Parathyroid adenoma (tissue), 2 donors: ENCODE data around the gene SRGAP3.
A peak's percentile ranks its signal among the peaks of the same experiment; 100 is the strongest.

Source experiments
- H2AFZ ChIP-seq: fragments of 300-600 bp; sonication (generic); one replicate; pipeline ENCODE4 v1.7.0; 2017; ENCODE audit warnings: antibody characterized with exemption, mild to moderate bottlenecking
- H3K27ac ChIP-seq: fragments of 300-600 bp; sonication (generic); one replicate; pipeline ENCODE4 v1.7.0; 2017
- H3K27me3 ChIP-seq: fragments of 300-600 bp; sonication (generic); one replicate; pipeline ENCODE4 v1.7.0; 2017; ENCODE audit warnings: low read length; ENCODE audit not compliant: control insufficient read depth, insufficient read depth
- H3K36me3 ChIP-seq: fragments of 300-600 bp; sonication (generic); one replicate; pipeline ENCODE4 v1.7.0; 2017; ENCODE audit warnings: low read length; ENCODE audit not compliant: control insufficient read depth, insufficient read depth
- H3K4me1 ChIP-seq: fragments of 300-600 bp; sonication (generic); one replicate; pipeline ENCODE4 v1.7.0; 2017; ENCODE audit warnings: control low read depth
- H3K4me2 ChIP-seq: fragments of 300-600 bp; sonication (generic); one replicate; pipeline ENCODE4 v1.7.0; 2017; ENCODE audit warnings: low read length
- H3K4me3 ChIP-seq: fragments of 300-600 bp; sonication (generic); one replicate; pipeline ENCODE4 v1.7.0; 2017; ENCODE audit warnings: low read depth, low read length
- H3K79me2 ChIP-seq: fragments of 300-600 bp; sonication (generic); one replicate; pipeline ENCODE4 v1.7.0; 2017; ENCODE audit warnings: control low read depth
- H3K9ac ChIP-seq: fragments of 300-600 bp; sonication (generic); one replicate; pipeline ENCODE4 v1.7.0; 2017; ENCODE audit warnings: mild to moderate bottlenecking
- H3K9me3 ChIP-seq: fragments of 300-600 bp; sonication (generic); one replicate; pipeline ENCODE4 v1.7.0; 2017; ENCODE audit warnings: low read length; ENCODE audit not compliant: control insufficient read depth
- TF ChIP-seq, protein P1 (sequence below): fragments of 300-600 bp; sonication (generic); IDR thresholded peaks from one replicate; pipeline ENCODE4 v1.7.0; 2017; ENCODE audit warnings: antibody characterized with exemption, mild to moderate bottlenecking
- donor health status: primary hyperparathyroidism.

The SRGAP3 gene

DNA sequence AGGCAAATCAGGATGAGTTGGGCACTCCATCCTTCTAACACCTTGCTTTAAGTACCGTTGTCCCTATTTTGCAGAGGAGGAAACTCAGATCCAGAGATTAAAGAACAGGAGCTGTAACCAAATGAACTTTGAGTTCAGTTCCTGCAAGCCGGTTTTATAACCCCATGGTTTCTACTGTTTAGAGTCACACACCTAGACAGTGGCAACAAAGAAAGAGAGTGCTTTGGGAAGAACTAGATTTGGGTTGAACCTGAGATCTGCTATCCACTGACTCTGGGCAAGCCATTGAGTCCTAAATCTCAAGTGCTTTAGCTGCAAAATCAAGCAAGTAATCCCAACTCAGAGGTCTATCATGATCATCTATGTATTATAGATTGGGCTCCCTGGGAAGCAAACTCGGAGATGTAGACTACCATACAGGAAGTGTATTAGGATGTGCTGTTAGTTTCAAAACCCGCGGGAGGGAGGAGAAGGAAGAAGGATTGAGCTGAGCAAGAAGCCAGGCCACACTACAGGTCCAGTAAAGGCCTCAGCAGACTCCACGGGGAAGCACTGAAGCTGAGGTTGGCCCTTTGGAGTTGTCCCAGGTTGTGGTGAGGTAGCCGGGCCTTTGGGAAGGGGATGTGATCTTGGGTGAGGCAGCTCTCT, 42.2 kb downstream of the SRGAP3 start:
- H3K9ac ChIP-seq, result no peak overlapping the region
- H3K36me3 ChIP-seq, result no peaks in the 10 kb centered on the region
- no peaks in the 10 kb centered on the region for H3K9me3 ChIP-seq
- H3K27ac ChIP-seq, result no peak overlapping the region
- H3K4me2 ChIP-seq, result no peak overlapping the region
- H3K27me3 ChIP-seq, result no peaks in the 10 kb centered on the region
- H3K4me3 ChIP-seq, result no peak overlapping the region
- no peak overlapping the region for H2AFZ ChIP-seq
- H3K79me2 ChIP-seq, result no peaks in the 10 kb centered on the region
- TF ChIP-seq, protein P1, sequence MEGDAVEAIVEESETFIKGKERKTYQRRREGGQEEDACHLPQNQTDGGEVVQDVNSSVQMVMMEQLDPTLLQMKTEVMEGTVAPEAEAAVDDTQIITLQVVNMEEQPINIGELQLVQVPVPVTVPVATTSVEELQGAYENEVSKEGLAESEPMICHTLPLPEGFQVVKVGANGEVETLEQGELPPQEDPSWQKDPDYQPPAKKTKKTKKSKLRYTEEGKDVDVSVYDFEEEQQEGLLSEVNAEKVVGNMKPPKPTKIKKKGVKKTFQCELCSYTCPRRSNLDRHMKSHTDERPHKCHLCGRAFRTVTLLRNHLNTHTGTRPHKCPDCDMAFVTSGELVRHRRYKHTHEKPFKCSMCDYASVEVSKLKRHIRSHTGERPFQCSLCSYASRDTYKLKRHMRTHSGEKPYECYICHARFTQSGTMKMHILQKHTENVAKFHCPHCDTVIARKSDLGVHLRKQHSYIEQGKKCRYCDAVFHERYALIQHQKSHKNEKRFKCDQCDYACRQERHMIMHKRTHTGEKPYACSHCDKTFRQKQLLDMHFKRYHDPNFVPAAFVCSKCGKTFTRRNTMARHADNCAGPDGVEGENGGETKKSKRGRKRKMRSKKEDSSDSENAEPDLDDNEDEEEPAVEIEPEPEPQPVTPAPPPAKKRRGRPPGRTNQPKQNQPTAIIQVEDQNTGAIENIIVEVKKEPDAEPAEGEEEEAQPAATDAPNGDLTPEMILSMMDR, result no peak
- H3K4me1 ChIP-seq, result peaks cover 5% of the 10 kb centered on the region

DNA sequence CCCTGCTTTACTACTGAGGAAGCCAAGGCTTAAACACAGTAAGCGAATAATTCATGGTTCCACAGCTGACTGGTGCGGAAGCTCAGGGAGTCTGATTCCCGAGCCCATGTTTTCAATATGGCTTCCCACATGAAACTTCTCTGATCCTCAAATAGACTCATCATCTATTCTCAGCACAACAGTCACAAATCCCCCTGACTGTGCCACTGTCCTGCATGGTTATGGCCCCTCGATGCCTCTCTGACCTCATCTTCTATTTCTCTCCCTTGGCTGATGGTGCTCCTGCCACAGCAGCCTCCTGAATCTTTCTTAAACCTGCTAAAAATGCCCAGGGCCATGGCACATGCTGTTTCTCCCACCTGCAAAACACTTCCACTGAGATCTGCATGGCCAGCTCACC, 43.2 kb downstream of the SRGAP3 start:
- TF ChIP-seq, protein P1, result no peak
- H3K27ac ChIP-seq, result no peak overlapping the region
- H3K9ac ChIP-seq, result no peak overlapping the region
- no peak overlapping the region for H3K4me2 ChIP-seq
- H2AFZ ChIP-seq, result no peak overlapping the region
- H3K4me1 ChIP-seq, result peaks cover 5% of the 10 kb centered on the region
- H3K9me3 ChIP-seq, result no peaks in the 10 kb centered on the region
- no peak overlapping the region for H3K4me3 ChIP-seq
- H3K79me2 ChIP-seq, result no peaks in the 10 kb centered on the region
- H3K27me3 ChIP-seq, result no peaks in the 10 kb centered on the region
- no peaks in the 10 kb centered on the region for H3K36me3 ChIP-seq

- Histone ChIP-seq H3K4me3 (no peak overlapping the region), H3K9me3 (no peaks in the 10 kb centered on the region), H3K79me2 (no peaks in the 10 kb centered on the region), H3K4me1 (peaks cover 5% of the 10 kb centered on the region), H3K4me2 (no peak overlapping the region), H3K36me3 (no peaks in the 10 kb centered on the region), H3K27me3 (no peaks in the 10 kb centered on the region), H3K27ac (no peak overlapping the region), H2AFZ (no peak overlapping the region), H3K9ac (no peak overlapping the region)
- TF ChIP-seq, protein P1, result no peak
Measured at GRCh38 chr3:9205345-9206143, 43.9 kb downstream of the SRGAP3 start.

GRCh38 chr3:9204253-9204992, 45.0 kb downstream of the SRGAP3 start:
- Histone ChIP-seq H3K4me3 (no peak overlapping the region), H3K27ac (no peak overlapping the region)

More at GRCh38 chr3:9204253-9204992, 45.0 kb downstream of the SRGAP3 start:
- no peak overlapping the region for H3K9ac ChIP-seq
- no peak overlapping the region for H3K4me2 ChIP-seq
- no peaks in the 10 kb centered on the region for H3K27me3 ChIP-seq
- peaks cover 5% of the 10 kb centered on the region for H3K4me1 ChIP-seq
- no peaks in the 10 kb centered on the region for H3K79me2 ChIP-seq
- no peaks in the 10 kb centered on the region for H3K9me3 ChIP-seq
- no peaks in the 10 kb centered on the region for H3K36me3 ChIP-seq
- peak overlapping the region; percentile 39 for H2AFZ ChIP-seq
- TF ChIP-seq, protein P1, result no peak
